Lower leg skin (tissue), 4 donors: ENCODE measurements around the gene QSOX1. TPM values are rescaled to one million over a fixed set of nuclear protein-coding genes. Genes with fewer than 3 reads are reported as not detected.

Experiments
- DNase-seq, 2 donors: peaks; one replicate each; pipeline ENCODE4 v3.0.0-alpha.2; 2019; ENCODE audit warnings: low spot score in 2 of 2
- H3K4me3 ChIP-seq: fragments of 200-600 bp; sonication (generic); 2 replicates; pipeline ENCODE4 v1.5.1; 2017; ENCODE audit warnings: mild to moderate bottlenecking, low read depth; ENCODE audit not compliant: poor library complexity, severe bottlenecking
- CTCF ChIP-seq, 3 donors: fragments of 450-650 bp; IDR thresholded peaks; one replicate each; pipeline ENCODE4 v1.5.1; 2016; ENCODE audit warnings: antibody characterized with exemption in 3 of 3, mild to moderate bottlenecking in 3 of 3, moderate library complexity in 2 of 3
- POLR2A ChIP-seq, 2 donors: fragments of 450-650 bp; IDR thresholded peaks; one replicate each; pipeline ENCODE4 v1.6.1; 2016 to 2017; ENCODE audit warnings: antibody characterized with exemption in 2 of 2, mild to moderate bottlenecking in 1 of 2, moderate library complexity in 1 of 2
- WGBS, 2 donors: methylation state at CpG; one replicate each; pipeline ENCODE4 v1.1.5; 2018; 5-methylcytosine and 5-hydroxymethylcytosine counted together
- intact Hi-C: fragments of 100-400 bp; cut with DNase I; formaldehyde crosslinking; loops from one replicate; pipeline ENCODE4 v1.15.0; 2023; ENCODE audit warnings: low total_unique reads
- total RNA-seq, 4 donors: library from RNA; depleted of rRNA; stranded (reverse); fragments of >200 nt; gene quantifications; one replicate each; pipeline ENCODE4 v1.1.0, GENCODE V29; 2016

Gene QSOX1
- total RNA-seq, 4 donors from 2014 or later = 77.7 to 90.3 (median 87.3) TPM

- DNase-seq = no peak
- TF ChIP-seq POLR2A (IDR thresholded peaks at IDR 0.05) (no peak), CTCF (IDR thresholded peaks at IDR 0.05) (no peak)
- 87 to 91% methylated on average over 16 of the region's 16 CpGs for WGBS, 2 donors
- intact Hi-C loops = no loop called here
- H3K4me3 ChIP-seq = no peak overlapping the region
Observed at GRCh38 chr1:180158149-180159147, 3.8 kb downstream of the QSOX1 start.

- H3K4me3 ChIP-seq = no peak overlapping the region
- no peak for DNase-seq
- intact Hi-C loops = no loop called here
- WGBS, 2 donors = 77 to 81% methylated on average over 1 of the region's 1 CpG
- TF ChIP-seq POLR2A (IDR thresholded peaks at IDR 0.05) (no peak), CTCF (IDR thresholded peaks at IDR 0.05) (no peak)
Observed at GRCh38 chr1:180160357-180160756, 5.7 kb downstream of the QSOX1 start.

GRCh38 chr1:180163041-180163440, 8.4 kb downstream of the QSOX1 start:
- no peak overlapping the region for H3K4me3 ChIP-seq
- 66 to 73% methylated on average over 2 of the region's 2 CpGs for WGBS, 2 donors
- TF ChIP-seq POLR2A (IDR thresholded peaks at IDR 0.05) (no peak), CTCF (IDR thresholded peaks at IDR 0.05) (no peak)
- intact Hi-C loops = no loop called here
- no peak for DNase-seq

- DNase-seq = peak in 1 of 2 donors; percentile 50
- 75 to 93% methylated on average over 2 of the region's 2 CpGs for WGBS, 2 donors
- H3K4me3 ChIP-seq = no peak overlapping the region
- TF ChIP-seq CTCF (IDR thresholded peaks at IDR 0.05) (no peak), POLR2A (IDR thresholded peaks at IDR 0.05) (no peak)
- intact Hi-C loops = no loop called here
Observed at GRCh38 chr1:180165096-180165495, 10.4 kb downstream of the QSOX1 start.

- WGBS, 2 donors = 76 to 85% methylated on average over 12 of the region's 12 CpGs
- peak in 1 of 2 donors; percentile 81 for DNase-seq
- TF ChIP-seq CTCF (IDR thresholded peaks at IDR 0.05) (no peak), POLR2A (IDR thresholded peaks at IDR 0.05) (no peak)
- H3K4me3 ChIP-seq = no peak overlapping the region
- intact Hi-C loops = no loop called here
Observed at GRCh38 chr1:180165509-180166435, 11.1 kb downstream of the QSOX1 start.
